Measurements from ENCODE around the gene SH3RF3. TPM values are rescaled to one million over a fixed set of nuclear protein-coding genes. Genes with fewer than 3 reads are reported as not detected.

The SH3RF3 gene
- total RNA-seq, 2 experiments from 2014 or later: 1.9 to 2.3 TPM

- Mint-ChIP-seq H3K9me3 (no peaks in the 10 kb centered on the region), H3K4me3 (no peak overlapping the region), H3K27ac (no peak overlapping the region), H3K36me3 (ENCODE audit: low read depth) (no peaks in the 10 kb centered on the region), H3K27me3 (no peaks in the 10 kb centered on the region), H3K4me1 (ENCODE audit: low read depth) (peaks cover 2% of the 10 kb centered on the region)
- DNase-seq (no peak), ATAC-seq (no peak)
- intact Hi-C loops (cut with micrococcal nuclease): no loop called here
- TF ChIP-seq, protein P1, sequence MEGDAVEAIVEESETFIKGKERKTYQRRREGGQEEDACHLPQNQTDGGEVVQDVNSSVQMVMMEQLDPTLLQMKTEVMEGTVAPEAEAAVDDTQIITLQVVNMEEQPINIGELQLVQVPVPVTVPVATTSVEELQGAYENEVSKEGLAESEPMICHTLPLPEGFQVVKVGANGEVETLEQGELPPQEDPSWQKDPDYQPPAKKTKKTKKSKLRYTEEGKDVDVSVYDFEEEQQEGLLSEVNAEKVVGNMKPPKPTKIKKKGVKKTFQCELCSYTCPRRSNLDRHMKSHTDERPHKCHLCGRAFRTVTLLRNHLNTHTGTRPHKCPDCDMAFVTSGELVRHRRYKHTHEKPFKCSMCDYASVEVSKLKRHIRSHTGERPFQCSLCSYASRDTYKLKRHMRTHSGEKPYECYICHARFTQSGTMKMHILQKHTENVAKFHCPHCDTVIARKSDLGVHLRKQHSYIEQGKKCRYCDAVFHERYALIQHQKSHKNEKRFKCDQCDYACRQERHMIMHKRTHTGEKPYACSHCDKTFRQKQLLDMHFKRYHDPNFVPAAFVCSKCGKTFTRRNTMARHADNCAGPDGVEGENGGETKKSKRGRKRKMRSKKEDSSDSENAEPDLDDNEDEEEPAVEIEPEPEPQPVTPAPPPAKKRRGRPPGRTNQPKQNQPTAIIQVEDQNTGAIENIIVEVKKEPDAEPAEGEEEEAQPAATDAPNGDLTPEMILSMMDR (IDR thresholded peaks at IDR 0.05): no peak
- ChIA-PET CTCF (interaction anchor here (1.0 to 1.1 kb wide), 2 partner anchors 16 to 383 kb away, joined by 3 to 4 read pairs; partner anchors contain the start of gene SH3RF3), POLR2A (no interaction called here)
These were observed 383.1 kb downstream of the SH3RF3 start for GRCh38 chr2:109512076-109512475.

DNA sequence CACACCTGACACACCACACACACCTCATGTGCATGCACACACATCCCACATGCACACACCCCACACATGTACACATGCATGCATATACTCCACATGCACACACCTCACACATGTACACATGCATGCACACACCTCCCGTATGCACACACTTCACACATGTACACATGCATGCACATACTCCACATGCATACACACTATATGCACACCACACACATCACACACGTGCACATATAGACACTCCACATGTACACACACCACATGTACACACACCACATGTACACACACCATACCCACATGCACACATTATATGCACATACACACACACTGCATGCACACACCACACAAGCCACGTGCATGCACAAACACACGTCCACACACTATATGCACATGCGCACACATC is 384.2 kb downstream of the SH3RF3 start:
- TF ChIP-seq, protein P1 (IDR thresholded peaks at IDR 0.05): no peak
- H3K36me3 Mint-ChIP-seq (ENCODE audit: low read depth): no peaks in the 10 kb centered on the region
- no peak overlapping the region for H3K27ac Mint-ChIP-seq
- no peaks in the 10 kb centered on the region for H3K9me3 Mint-ChIP-seq
- no peak overlapping the region for H3K4me3 Mint-ChIP-seq
- DNase-seq: no peak
- ATAC-seq: no peak
- peaks cover 2% of the 10 kb centered on the region for H3K4me1 Mint-ChIP-seq (ENCODE audit: low read depth)
- CTCF ChIA-PET: interaction anchor here (0.8 kb wide), 1 partner anchor 32 kb away, joined by 4 read pairs; no protein-coding TSS in a partner anchor
- intact Hi-C loops (cut with micrococcal nuclease): no loop called here
- POLR2A ChIA-PET: no interaction called here
- no peaks in the 10 kb centered on the region for H3K27me3 Mint-ChIP-seq

GRCh38 chr2:109513749-109514588 is 385.0 kb downstream of the SH3RF3 start:
- H3K27ac Mint-ChIP-seq: no peak overlapping the region
- peak; percentile 54 for DNase-seq
- peaks cover 2% of the 10 kb centered on the region for H3K4me1 Mint-ChIP-seq (ENCODE audit: low read depth)
- no peak overlapping the region for H3K4me3 Mint-ChIP-seq
- no peaks in the 10 kb centered on the region for H3K9me3 Mint-ChIP-seq
- ChIA-PET CTCF (interaction anchor here (0.8 kb wide), 1 partner anchor 32 kb away, joined by 4 read pairs; no protein-coding TSS in a partner anchor), POLR2A (no interaction called here)
- H3K36me3 Mint-ChIP-seq (ENCODE audit: low read depth): no peaks in the 10 kb centered on the region
- intact Hi-C loops (cut with micrococcal nuclease): no loop called here
- ATAC-seq: peak; percentile 50
- H3K27me3 Mint-ChIP-seq: no peaks in the 10 kb centered on the region
- TF ChIP-seq, protein P1 (IDR thresholded peaks at IDR 0.05): no peak

- POLR2A ChIA-PET: no interaction called here
- intact Hi-C loops (cut with micrococcal nuclease): no loop called here
- CTCF ChIA-PET: no interaction called here
- H3K9me3 Mint-ChIP-seq: no peaks in the 10 kb centered on the region
- ATAC-seq (no peak), DNase-seq (no peak)
- H3K4me1 Mint-ChIP-seq (ENCODE audit: low read depth): peaks cover 2% of the 10 kb centered on the region
- H3K36me3 Mint-ChIP-seq (ENCODE audit: low read depth): no peaks in the 10 kb centered on the region
- no peak overlapping the region for H3K27ac Mint-ChIP-seq
- no peaks in the 10 kb centered on the region for H3K27me3 Mint-ChIP-seq
- no peak overlapping the region for H3K4me3 Mint-ChIP-seq
- TF ChIP-seq, protein P1 (IDR thresholded peaks at IDR 0.05): no peak
These were observed 385.9 kb downstream of the SH3RF3 start for GRCh38 chr2:109514857-109515256.

DNA sequence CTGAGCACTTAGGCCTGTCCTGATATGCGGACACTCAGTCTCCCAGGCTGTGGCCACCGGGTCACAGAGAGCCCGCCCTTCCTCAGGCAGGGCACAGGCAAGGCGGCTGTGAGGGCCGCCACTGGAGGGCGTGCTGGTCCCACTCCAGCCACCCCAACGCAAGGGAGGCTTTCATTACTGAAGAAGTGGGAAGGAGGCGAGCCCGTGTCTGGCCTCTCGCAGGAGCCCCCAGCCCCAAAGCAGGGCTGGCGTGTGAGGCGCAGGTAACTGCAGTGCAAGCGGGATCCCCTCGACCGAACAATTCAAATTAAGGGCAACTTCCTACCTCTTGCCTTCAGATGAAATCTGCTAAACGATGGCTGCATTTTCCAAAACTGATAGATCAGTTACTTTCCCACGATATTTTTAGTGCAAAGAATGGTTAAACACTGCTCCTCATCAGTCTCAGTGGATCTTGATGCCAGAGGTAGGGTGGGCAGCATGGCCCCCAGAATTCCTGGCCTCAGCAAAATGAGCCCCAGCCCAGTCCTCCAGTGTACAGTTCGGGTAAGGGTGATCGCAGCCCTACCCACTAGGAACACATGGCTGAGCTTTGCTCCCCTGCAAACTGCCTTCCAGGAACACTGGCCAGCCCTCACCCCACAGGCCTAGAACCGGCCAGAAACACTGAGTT is 387.6 kb downstream of the SH3RF3 start:
- POLR2A ChIA-PET: no interaction called here
- H3K4me1 Mint-ChIP-seq (ENCODE audit: low read depth): peaks cover 2% of the 10 kb centered on the region
- TF ChIP-seq, protein P1 (IDR thresholded peaks at IDR 0.05): no peak
- H3K36me3 Mint-ChIP-seq (ENCODE audit: low read depth): no peaks in the 10 kb centered on the region
- H3K9me3 Mint-ChIP-seq: no peaks in the 10 kb centered on the region
- no peaks in the 10 kb centered on the region for H3K27me3 Mint-ChIP-seq
- H3K4me3 Mint-ChIP-seq: no peak overlapping the region
- intact Hi-C loops (cut with micrococcal nuclease): no loop called here
- CTCF ChIA-PET: no interaction called here
- DNase-seq (peak; percentile 34), ATAC-seq (peak; percentile 51)
- H3K27ac Mint-ChIP-seq: no peak overlapping the region

All from activated CD8-positive, alpha-beta T cell treated with anti-CD3 and anti-CD28 coated beads for 36 hours (primary cell).